SK-N-SH (cell line): ENCODE data around the gene TOMM40L. TPM values are rescaled to one million over a fixed set of nuclear protein-coding genes. Genes with fewer than 3 reads are reported as not detected.

Experiments used
- CTCF ChIA-PET: fragments of 300-600, 350-600 bp; formaldehyde crosslinking; extraction: SDS; loops from one replicate; lab custom pipeline; 2021; lab: Yijun Ruan, JAX
- POLR2A ChIA-PET: fragments of 350-600 bp; sonication (Branson Sonifier 250); formaldehyde crosslinking; extraction: SDS; loops from one replicate; lab custom pipeline; 2020; ENCODE audit warnings: antibody characterized with exemption, inconsistent platforms; lab: Yijun Ruan, JAX
- DNase-seq: peaks from one replicate; pipeline ENCODE4 v3.0.0; 2012
- H2AFZ ChIP-seq: fragments of 200-600 bp; sonication (generic); 2 replicates; pipeline ENCODE4 v1.8.1; 2016; ENCODE audit warnings: antibody characterized with exemption, mild to moderate bottlenecking, low read depth
- H3F3A ChIP-seq: fragments of 200-600 bp; sonication (generic); replicated peaks from 2 replicates; pipeline ENCODE3; 2016; ENCODE audit warnings: antibody characterized with exemption, mild to moderate bottlenecking; ENCODE audit not compliant: insufficient read depth
- H3K27ac ChIP-seq, 2 experiments: fragments of 200-500 bp in 1 of 2; fragments of 200-600 bp in 1 of 2; sonication (Bioruptor generic) in 1 of 2; sonication (generic), shearing (Covaris generic) in 1 of 2; 2 replicates each; pipeline versions ENCODE4 v1.5.1 to v1.6.1; 2014 to 2016; ENCODE audit warnings: low read depth in 2 of 2, inconsistent platforms in 1 of 2, low read length in 1 of 2, mild to moderate bottlenecking in 1 of 2, mixed read lengths in 1 of 2
- H3K27me3 ChIP-seq: fragments of 200-600 bp; sonication (generic), shearing (Covaris generic); 2 replicates; pipeline ENCODE4 v1.6.1; 2016; ENCODE audit warnings: mixed run types; ENCODE audit not compliant: insufficient read depth
- H3K36me3 ChIP-seq, 2 experiments: fragments of 200-500 bp in 1 of 2; fragments of 200-600 bp in 1 of 2; sonication (Bioruptor generic) in 1 of 2; sonication (generic) in 1 of 2; replicated peaks in 1 of 2; 2 replicates each; pipeline versions ENCODE3 to v1.5.1; 2014 to 2016; ENCODE audit warnings: low read length in 1 of 2, mild to moderate bottlenecking in 1 of 2; ENCODE audit not compliant: insufficient read depth in 2 of 2, control insufficient read depth in 1 of 2
- H3K4me1 ChIP-seq, 2 experiments: fragments of 200-500 bp in 1 of 2; fragments of 200-600 bp in 1 of 2; sonication (Bioruptor generic) in 1 of 2; sonication (generic), shearing (Covaris generic) in 1 of 2; 2 replicates each; pipeline versions ENCODE4 v1.5.1 to v1.6.1; 2014 to 2016; ENCODE audit warnings: low read depth in 1 of 2, low read length in 1 of 2, mixed run types in 1 of 2; ENCODE audit not compliant: insufficient read depth in 2 of 2, control insufficient read depth in 1 of 2
- H3K4me2 ChIP-seq: fragments of 200-600 bp; sonication (generic), shearing (Covaris generic); 2 replicates; pipeline ENCODE4 v1.6.1; 2017; ENCODE audit warnings: mixed run types
- H3K4me3 ChIP-seq, 2 experiments: fragments of 200-500 bp in 1 of 2; fragments of 200-600 bp in 1 of 2; sonication (Bioruptor generic) in 1 of 2; sonication (generic), shearing (Covaris generic) in 1 of 2; 2 replicates each; pipeline versions ENCODE4 v1.5.1 to v1.8.1; 2014 to 2016; ENCODE audit warnings: low read depth in 2 of 2, inconsistent platforms in 1 of 2, low read length in 1 of 2, mild to moderate bottlenecking in 1 of 2, mixed read lengths in 1 of 2, moderate library complexity in 1 of 2
- H3K79me2 ChIP-seq: fragments of 200-600 bp; sonication (generic); 2 replicates; pipeline ENCODE4 v1.8.1; 2017; ENCODE audit warnings: mild to moderate bottlenecking; ENCODE audit not compliant: insufficient read depth
- H3K9ac ChIP-seq: fragments of 200-600 bp; sonication (generic); 2 replicates; pipeline ENCODE4 v1.6.1; 2017; ENCODE audit warnings: mixed run types
- H3K9me2 ChIP-seq: fragments of 200-600 bp; sonication (generic); 2 replicates; pipeline ENCODE4 v1.6.1; 2017; ENCODE audit warnings: mixed run types
- H3K9me3 ChIP-seq: fragments of 200-600 bp; sonication (generic); 2 replicates; pipeline ENCODE4 v1.6.1; 2017; ENCODE audit warnings: mixed run types, mild to moderate bottlenecking, moderate library complexity
- H4K20me1 ChIP-seq: fragments of 200-600 bp; sonication (generic); 2 replicates; pipeline ENCODE4 v1.6.1; 2017; ENCODE audit warnings: mild to moderate bottlenecking, mixed run types; ENCODE audit not compliant: insufficient read depth
- CHD2 ChIP-seq: fragments of 150-350 bp; IDR thresholded peaks from 2 replicates; pipeline ENCODE4 v1.6.1; 2018; ENCODE audit warnings: low read length; ENCODE audit not compliant: partially characterized antibody
- CTCF ChIP-seq: fragments of 200-600 bp; sonication (generic); IDR thresholded peaks from 2 replicates; pipeline ENCODE4 v1.6.1; 2017; ENCODE audit warnings: antibody characterized with exemption, mild to moderate bottlenecking, moderate library complexity
- ELF1 ChIP-seq: IDR thresholded peaks from 2 replicates; pipeline ENCODE4 v1.4.0; 2012
- EP300 ChIP-seq, 2 experiments: IDR thresholded peaks; 2 replicates each; pipeline versions ENCODE4 v1.4.0 to v1.6.1; 2012; ENCODE audit warnings: borderline replicate concordance in 1 of 2, low read depth in 1 of 2, low read length in 1 of 2
- EZH2phosphoT487 ChIP-seq: fragments of 200-600 bp; sonication (generic); IDR thresholded peaks from 2 replicates; pipeline ENCODE4 v1.6.1; 2017; ENCODE audit warnings: low read depth, mixed run types, mild to moderate bottlenecking, antibody characterized with exemption, moderate library complexity, borderline replicate concordance
- NFIC ChIP-seq: IDR thresholded peaks from 2 replicates; pipeline ENCODE4 v1.4.0; 2012; ENCODE audit warnings: borderline replicate concordance
- PBX3 ChIP-seq: IDR thresholded peaks from 2 replicates; pipeline ENCODE4; 2012
- POLR2AphosphoS5 ChIP-seq: IDR thresholded peaks from 2 replicates; pipeline ENCODE4 v1.6.1; 2012; ENCODE audit warnings: low read depth, low read length
- RAD21 ChIP-seq: IDR thresholded peaks from 2 replicates; pipeline ENCODE4 v1.6.1; 2012; ENCODE audit warnings: mild to moderate bottlenecking, low read length
- RCOR1 ChIP-seq: fragments of 150-350 bp; IDR thresholded peaks from 2 replicates; pipeline ENCODE4 v1.6.1; 2017; ENCODE audit warnings: antibody characterized with exemption, low read length
- SMC3 ChIP-seq: IDR thresholded peaks from 2 replicates; pipeline ENCODE4 v1.6.1; 2012; ENCODE audit warnings: low read depth, low read length, improper control_type of control experiment
- TAF1 ChIP-seq: IDR thresholded peaks from 2 replicates; pipeline ENCODE4 v1.6.1; 2012; ENCODE audit warnings: low read depth, mild to moderate bottlenecking, low read length, moderate library complexity, borderline replicate concordance
- TCF12 ChIP-seq: IDR thresholded peaks from 2 replicates; pipeline ENCODE4 v1.4.0; 2012
- WGBS: methylation state at CpG from one replicate; pipeline ENCODE4 v1.1.6; 2017; ENCODE audit warnings: low lambda C conversion rate; 5-methylcytosine and 5-hydroxymethylcytosine counted together
- polyA plus RNA-seq, 3 experiments: library from polyadenylated mRNA; depleted of rRNA; stranded (reverse); fragments of >200 nt; gene quantifications; 2 replicates each; pipeline ENCODE4 v1.2.3, GENCODE V29; 2012

The TOMM40L gene
- polyA plus RNA-seq, 1 of the 3 experiments (the other 2 are of a cell fraction): 9.7 TPM

GRCh38 chr1:161218301-161219077 is 7.4 kb upstream of the TOMM40L start:
- no peak overlapping the region for H3K27ac ChIP-seq
- CTCF ChIA-PET: interaction anchor here (1.2 to 6.0 kb wide), 9 partner anchors 8 to 164 kb away, joined by 3 to 40 read pairs (median 4); partner anchors contain the start of genes NDUFS2 and TOMM40L

More at GRCh38 chr1:161218301-161219077, 7.4 kb upstream of the TOMM40L start:
- no peaks in the 10 kb centered on the region for H3K79me2 ChIP-seq
- H3K9ac ChIP-seq: no peak overlapping the region
- TF ChIP-seq POLR2AphosphoS5: no peak
- no peak for TF ChIP-seq RAD21
- TF ChIP-seq SMC3: no peak
- no peak for TF ChIP-seq CTCF
- TF ChIP-seq EP300 (IDR thresholded peaks at IDR 0.05; ENCODE audit: borderline replicate concordance in 1 of 2, low read depth in 1 of 2, low read length in 1 of 2): no peak
- TF ChIP-seq PBX3: no peak
- TF ChIP-seq ELF1: no peak
- TF ChIP-seq CHD2: no peak
- TF ChIP-seq EZH2phosphoT487: no peak
- no peak for TF ChIP-seq TAF1
- no peak for TF ChIP-seq NFIC
- TF ChIP-seq RCOR1: no peak
- no peak for TF ChIP-seq TCF12
- H3K27me3 ChIP-seq: no peaks in the 10 kb centered on the region
- H3K4me2 ChIP-seq: no peak overlapping the region
- no peaks in the 10 kb centered on the region for H3K9me2 ChIP-seq
- no peaks in the 10 kb centered on the region for H3K9me3 ChIP-seq
- no peaks in the 10 kb centered on the region for H3F3A ChIP-seq
- WGBS: 86% methylated on average over 8 of the region's 8 CpGs
- H4K20me1 ChIP-seq: no peaks in the 10 kb centered on the region
- H3K4me3 ChIP-seq: no peak overlapping the region
- DNase-seq: no peak
- H3K4me1 ChIP-seq: no peaks in the 10 kb centered on the region; a peak in 1 of 4 replicates
- no peak overlapping the region for H2AFZ ChIP-seq
- POLR2A ChIA-PET: no interaction called here
- H3K36me3 ChIP-seq: peaks cover 10 to 16% of the 10 kb centered on the region in 2 experiments
